Fibroblast of skin of scalp (primary cell): ENCODE data around the gene LATS1.
A peak's percentile ranks its signal among the peaks of the same experiment; 100 is the strongest.
"Not testable (repeated sequence)": the region's sequence is repeated elsewhere in the genome, so short reads cannot be mapped to it uniquely, and the experiment has no call there.

Experiments used
- DNase-seq: peaks from one replicate; pipeline ENCODE4 v3.0.0-alpha.2; 2013

LATS1 gene

GRCh38 chr6:149728499-149729234 is 10.8 kb upstream of the LATS1 start:
- DNase-seq, result no peak

GRCh38 chr6:149727793-149728498 is 10.0 kb upstream of the LATS1 start:
- no peak for DNase-seq

- no peak for DNase-seq
Measured at GRCh38 chr6:149725785-149726184, 7.9 kb upstream of the LATS1 start.

GRCh38 chr6:149723771-149724417 is 6.0 kb upstream of the LATS1 start:
- DNase-seq, result peak; percentile 75

GRCh38 chr6:149723262-149723661 is 5.4 kb upstream of the LATS1 start:
- DNase-seq, result no peak

GRCh38 chr6:149719531-149719930 is 1.6 kb upstream of the LATS1 start:
- DNase-seq, result no peak

- no peak for DNase-seq
Measured at GRCh38 chr6:149717255-149717587, 680 bp downstream of the LATS1 start.

- no peak for DNase-seq
Measured at GRCh38 chr6:149716181-149716963, 1.5 kb downstream of the LATS1 start.

GRCh38 chr6:149714442-149714841 is 3.5 kb downstream of the LATS1 start:
- DNase-seq, result no peak

GRCh38 chr6:149711711-149712110 is 6.2 kb downstream of the LATS1 start:
- no peak for DNase-seq

GRCh38 chr6:149701714-149702113 is 16.2 kb downstream of the LATS1 start:
- peak; percentile 58 for DNase-seq

GRCh38 chr6:149699150-149699549 is 18.8 kb downstream of the LATS1 start:
- no peak for DNase-seq

- no peak for DNase-seq
Measured at GRCh38 chr6:149698175-149698574, 19.7 kb downstream of the LATS1 start.

- DNase-seq, result peak; percentile 66
Measured at GRCh38 chr6:149696901-149697300, 21.0 kb downstream of the LATS1 start.

GRCh38 chr6:149694921-149695320 is 23.0 kb downstream of the LATS1 start:
- no peak for DNase-seq

GRCh38 chr6:149691201-149691600 is 26.7 kb downstream of the LATS1 start:
- no peak for DNase-seq

GRCh38 chr6:149686230-149686629 is 31.7 kb downstream of the LATS1 start:
- DNase-seq, result no peak

GRCh38 chr6:149683256-149683859 is 34.5 kb downstream of the LATS1 start:
- DNase-seq, result no peak

- DNase-seq, result not testable (repeated sequence)
Measured at GRCh38 chr6:149681845-149682244, 36.1 kb downstream of the LATS1 start.

GRCh38 chr6:149681209-149681608 is 36.7 kb downstream of the LATS1 start:
- no peak for DNase-seq

- no peak for DNase-seq
Measured at GRCh38 chr6:149680503-149680902, 37.4 kb downstream of the LATS1 start.

- not testable (repeated sequence) for DNase-seq
Measured at GRCh38 chr6:149672265-149672664, 45.6 kb downstream of the LATS1 start.

- no peak for DNase-seq
Measured at GRCh38 chr6:149660028-149660427, 57.9 kb downstream of the LATS1 start.
